Esophagus (tissue), 2 donors: ENCODE results near the gene EXOC3L4. TPM values are rescaled to one million over a fixed set of nuclear protein-coding genes. Genes with fewer than 3 reads are reported as not detected.
"Not testable (repeated sequence)": the region's sequence is repeated elsewhere in the genome, so short reads cannot be mapped to it uniquely, and the experiment has no call there.

Source experiments
- H3K27ac ChIP-seq, 2 donors: one replicate each; pipeline ENCODE4 v1.5.1; 2013; ENCODE audit warnings: low read depth in 2 of 2, mild to moderate bottlenecking in 2 of 2, inconsistent platforms in 1 of 2, low read length in 1 of 2, moderate library complexity in 1 of 2
- H3K27me3 ChIP-seq, 2 donors: one replicate each; pipeline ENCODE4 v1.6.1; 2013; ENCODE audit warnings: low read length in 2 of 2, control low read depth in 1 of 2, mild to moderate bottlenecking in 1 of 2; ENCODE audit not compliant: insufficient read depth in 2 of 2, control insufficient read depth in 1 of 2
- H3K36me3 ChIP-seq, 2 donors: one replicate each; pipeline ENCODE4 v1.6.1; 2013; ENCODE audit warnings: low read length in 1 of 2; ENCODE audit not compliant: control insufficient read depth in 2 of 2, insufficient read depth in 2 of 2
- H3K4me1 ChIP-seq, 2 donors: one replicate each; pipeline ENCODE4 v1.6.1; 2013; ENCODE audit warnings: low read length in 1 of 2; ENCODE audit not compliant: control insufficient read depth in 2 of 2, insufficient read depth in 2 of 2
- H3K4me3 ChIP-seq, 2 donors: one replicate each; pipeline ENCODE4 v1.5.1; 2013; ENCODE audit warnings: low read length in 2 of 2, mild to moderate bottlenecking in 2 of 2, low read depth in 1 of 2, moderate library complexity in 1 of 2
- H3K9me3 ChIP-seq, 2 donors: one replicate each; pipeline ENCODE4 v1.6.1; 2013; ENCODE audit warnings: mild to moderate bottlenecking in 2 of 2, low read depth in 1 of 2, low read length in 1 of 2, moderate library complexity in 1 of 2; ENCODE audit not compliant: control insufficient read depth in 2 of 2, insufficient read depth in 1 of 2
- WGBS, 2 donors: extraction: QIAGEN DNeasy Blood & Tissue Kit; methylation state at CpG; one replicate each; pipeline ENCODE4 v1.1.7; 2013; 5-methylcytosine and 5-hydroxymethylcytosine counted together
- polyA plus RNA-seq, 2 donors: library from polyadenylated mRNA; stranded (reverse); fragments of 200-250 nt; gene quantifications; one replicate each; pipeline ENCODE4 v1.2.3, GENCODE V29; 2013
- donor health status: healthy with polysubstance abuse.
- donor health status: Bipolar disorder and iron deficiency.

EXOC3L4 gene
- polyA plus RNA-seq, 2 donors: 0.52 to 0.67 TPM

GRCh38 chr14:103112400-103113243 lies 18.1 kb downstream of the EXOC3L4 start:
- Histone ChIP-seq H3K27me3 (no peaks in the 10 kb centered on the region), H3K36me3 (no peaks in the 10 kb centered on the region), H3K9me3 (no peaks in the 10 kb centered on the region), H3K4me1 (peaks cover 11 to 29% of the 10 kb centered on the region in 2 donors), H3K27ac (no peak overlapping the region), H3K4me3 (no peak overlapping the region)
- WGBS, 2 donors: 46 to 51% methylated on average over 11 of the region's 11 CpGs

GRCh38 chr14:103113303-103113702 lies 18.8 kb downstream of the EXOC3L4 start:
- 81 to 85% methylated on average over 5 of the region's 5 CpGs for WGBS, 2 donors
- no peaks in the 10 kb centered on the region for H3K36me3 ChIP-seq
- no peaks in the 10 kb centered on the region for H3K9me3 ChIP-seq
- H3K27ac ChIP-seq: no peak overlapping the region
- H3K27me3 ChIP-seq: no peaks in the 10 kb centered on the region
- H3K4me3 ChIP-seq: no peak overlapping the region
- peaks cover 11 to 29% of the 10 kb centered on the region in 2 donors for H3K4me1 ChIP-seq

GRCh38 chr14:103113774-103114173 lies 19.2 kb downstream of the EXOC3L4 start:
- H3K36me3 ChIP-seq: no peaks in the 10 kb centered on the region
- H3K4me1 ChIP-seq: peaks cover 13 to 29% of the 10 kb centered on the region in 2 donors
- no peaks in the 10 kb centered on the region for H3K9me3 ChIP-seq
- 87% methylated on average over 12 to 13 of the region's 13 CpGs for WGBS, 2 donors
- no peak overlapping the region for H3K27ac ChIP-seq
- no peak overlapping the region for H3K4me3 ChIP-seq
- no peaks in the 10 kb centered on the region for H3K27me3 ChIP-seq

- H3K9me3 ChIP-seq, H3K36me3 ChIP-seq, H3K27me3 ChIP-seq, H3K4me3 ChIP-seq: not testable (repeated sequence)
- peak overlapping the region in 1 of 2 donors; percentile 47 for H3K27ac ChIP-seq
- WGBS, 2 donors: 56 to 57% methylated on average over 12 of the region's 12 CpGs
- peaks cover 13 to 27% of the 10 kb centered on the region in 2 donors for H3K4me1 ChIP-seq
These were observed 20.7 kb downstream of the EXOC3L4 start for GRCh38 chr14:103115086-103115679.

GRCh38 chr14:103115845-103116572 lies 21.5 kb downstream of the EXOC3L4 start:
- no peaks in the 10 kb centered on the region for H3K36me3 ChIP-seq
- no peak overlapping the region for H3K4me3 ChIP-seq
- peaks cover 12 to 25% of the 10 kb centered on the region in 2 donors for H3K4me1 ChIP-seq
- H3K27ac ChIP-seq: no peak overlapping the region
- H3K27me3 ChIP-seq: no peaks in the 10 kb centered on the region
- WGBS, 2 donors: 87 to 88% methylated on average over 10 of the region's 10 CpGs
- peaks cover 0 to 2% of the 10 kb centered on the region in 2 donors for H3K9me3 ChIP-seq

- no peaks in the 10 kb centered on the region for H3K36me3 ChIP-seq
- 85 to 89% methylated on average over 17 of the region's 17 CpGs for WGBS, 2 donors
- no peak overlapping the region for H3K4me3 ChIP-seq
- no peaks in the 10 kb centered on the region for H3K27me3 ChIP-seq
- peaks cover 0 to 2% of the 10 kb centered on the region in 2 donors for H3K9me3 ChIP-seq
- no peak overlapping the region for H3K27ac ChIP-seq
- H3K4me1 ChIP-seq: peaks cover 10 to 25% of the 10 kb centered on the region in 2 donors
These were observed 22.1 kb downstream of the EXOC3L4 start for GRCh38 chr14:103116636-103117035.

- WGBS, 2 donors: 94% methylated on average over 7 of the region's 7 CpGs
- not testable (repeated sequence) for H3K36me3 ChIP-seq, H3K9me3 ChIP-seq, H3K4me3 ChIP-seq, H3K27me3 ChIP-seq, H3K27ac ChIP-seq
- peaks cover 13 to 23% of the 10 kb centered on the region in 2 donors for H3K4me1 ChIP-seq
These were observed 23.0 kb downstream of the EXOC3L4 start for GRCh38 chr14:103117499-103117898.

- H3K4me3 ChIP-seq: no peak overlapping the region
- H3K27ac ChIP-seq: peak overlapping the region; percentile 61 to 66
- H3K9me3 ChIP-seq: peaks cover 0 to 2% of the 10 kb centered on the region in 2 donors
- H3K27me3 ChIP-seq: no peaks in the 10 kb centered on the region
- H3K4me1 ChIP-seq: peaks cover 16 to 25% of the 10 kb centered on the region in 2 donors
- H3K36me3 ChIP-seq: no peaks in the 10 kb centered on the region
- WGBS, 2 donors: 46 to 58% methylated on average over 9 of the region's 10 CpGs
These were observed 23.6 kb downstream of the EXOC3L4 start for GRCh38 chr14:103118018-103118662.
